ENCODE data around the gene UNK. TPM values are rescaled to one million over a fixed set of nuclear protein-coding genes. Genes with fewer than 3 reads are reported as not detected.
"Not testable (repeated sequence)": the region's sequence is repeated elsewhere in the genome, so short reads cannot be mapped to it uniquely, and the experiment has no call there.

Gene UNK
- total RNA-seq, 2 experiments from 2014 or later: 33.7 to 36.1 TPM

DNA sequence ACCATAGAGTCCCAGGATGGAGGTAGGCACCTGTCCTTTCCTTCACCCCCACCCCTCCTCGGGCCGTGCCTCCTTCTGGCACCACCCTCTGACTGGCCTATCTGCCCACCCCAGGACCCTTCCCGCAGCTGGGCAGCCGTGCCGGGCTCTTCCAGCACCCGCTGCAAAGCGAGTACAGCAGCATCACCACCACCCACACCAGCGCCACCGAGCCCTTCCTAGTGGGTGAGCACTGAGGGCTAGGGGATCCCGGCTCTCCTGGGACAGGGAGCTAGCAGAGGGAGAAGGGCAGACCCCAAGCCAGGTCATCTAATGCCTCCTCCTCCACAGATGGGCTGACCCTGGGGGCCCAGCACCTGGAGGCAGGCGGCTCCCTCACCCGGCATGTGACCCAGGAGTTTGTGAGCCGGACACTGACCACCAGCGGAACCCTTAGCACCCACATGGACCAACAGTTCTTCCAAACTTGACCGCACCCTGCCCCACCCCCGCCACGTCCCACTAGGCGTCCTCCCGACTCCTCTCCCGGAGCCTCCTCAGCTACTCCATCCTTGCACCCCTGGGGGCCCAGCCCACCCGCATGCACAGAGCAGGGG, 27.4 kb upstream of the UNK start:
- ChIA-PET CTCF (no interaction called here), POLR2A (no interaction called here)
- TF ChIP-seq, protein P1, sequence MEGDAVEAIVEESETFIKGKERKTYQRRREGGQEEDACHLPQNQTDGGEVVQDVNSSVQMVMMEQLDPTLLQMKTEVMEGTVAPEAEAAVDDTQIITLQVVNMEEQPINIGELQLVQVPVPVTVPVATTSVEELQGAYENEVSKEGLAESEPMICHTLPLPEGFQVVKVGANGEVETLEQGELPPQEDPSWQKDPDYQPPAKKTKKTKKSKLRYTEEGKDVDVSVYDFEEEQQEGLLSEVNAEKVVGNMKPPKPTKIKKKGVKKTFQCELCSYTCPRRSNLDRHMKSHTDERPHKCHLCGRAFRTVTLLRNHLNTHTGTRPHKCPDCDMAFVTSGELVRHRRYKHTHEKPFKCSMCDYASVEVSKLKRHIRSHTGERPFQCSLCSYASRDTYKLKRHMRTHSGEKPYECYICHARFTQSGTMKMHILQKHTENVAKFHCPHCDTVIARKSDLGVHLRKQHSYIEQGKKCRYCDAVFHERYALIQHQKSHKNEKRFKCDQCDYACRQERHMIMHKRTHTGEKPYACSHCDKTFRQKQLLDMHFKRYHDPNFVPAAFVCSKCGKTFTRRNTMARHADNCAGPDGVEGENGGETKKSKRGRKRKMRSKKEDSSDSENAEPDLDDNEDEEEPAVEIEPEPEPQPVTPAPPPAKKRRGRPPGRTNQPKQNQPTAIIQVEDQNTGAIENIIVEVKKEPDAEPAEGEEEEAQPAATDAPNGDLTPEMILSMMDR (IDR thresholded peaks at IDR 0.05): no peak
- H3K9me3 Mint-ChIP-seq: no peaks in the 10 kb centered on the region
- H3K4me3 ChIP-seq (ENCODE audit: low read length): no peak overlapping the region
- no peak overlapping the region for H3K27ac ChIP-seq (ENCODE audit: low read depth in 1 of 2, low read length in 2 of 2)
- intact Hi-C loops (cut with DNase I, micrococcal nuclease): loop anchor here in 1 of 2 experiments (10.0 kb wide), 1 partner anchor 492 kb away; the partner anchor contains the start of genes GGA3 and MRPS7
- DNase-seq (no peak), ATAC-seq (ENCODE audit: poor library complexity) (no peak)
- no peaks in the 10 kb centered on the region for H3K36me3 Mint-ChIP-seq (ENCODE audit: low read depth)
- peaks cover 3% of the 10 kb centered on the region for H3K36me3 ChIP-seq (ENCODE audit: insufficient read depth, low read length)
- H3K4me1 Mint-ChIP-seq (ENCODE audit: low read depth): peaks cover 6% of the 10 kb centered on the region
- no peaks in the 10 kb centered on the region for H3K27me3 Mint-ChIP-seq
- H3K27ac Mint-ChIP-seq: no peak overlapping the region
- no peaks in the 10 kb centered on the region for H3K9me3 ChIP-seq (ENCODE audit: control insufficient read depth in 1 of 2, insufficient read depth in 1 of 2, low read length in 2 of 2)
- H3K4me3 Mint-ChIP-seq: no peak overlapping the region
- H3K27me3 ChIP-seq (ENCODE audit: control insufficient read depth in 1 of 2, insufficient read depth in 2 of 2, low read length in 2 of 2): no peaks in the 10 kb centered on the region
- H3K4me1 ChIP-seq (ENCODE audit: insufficient read depth, low read length): peaks cover 21% of the 10 kb centered on the region

DNA sequence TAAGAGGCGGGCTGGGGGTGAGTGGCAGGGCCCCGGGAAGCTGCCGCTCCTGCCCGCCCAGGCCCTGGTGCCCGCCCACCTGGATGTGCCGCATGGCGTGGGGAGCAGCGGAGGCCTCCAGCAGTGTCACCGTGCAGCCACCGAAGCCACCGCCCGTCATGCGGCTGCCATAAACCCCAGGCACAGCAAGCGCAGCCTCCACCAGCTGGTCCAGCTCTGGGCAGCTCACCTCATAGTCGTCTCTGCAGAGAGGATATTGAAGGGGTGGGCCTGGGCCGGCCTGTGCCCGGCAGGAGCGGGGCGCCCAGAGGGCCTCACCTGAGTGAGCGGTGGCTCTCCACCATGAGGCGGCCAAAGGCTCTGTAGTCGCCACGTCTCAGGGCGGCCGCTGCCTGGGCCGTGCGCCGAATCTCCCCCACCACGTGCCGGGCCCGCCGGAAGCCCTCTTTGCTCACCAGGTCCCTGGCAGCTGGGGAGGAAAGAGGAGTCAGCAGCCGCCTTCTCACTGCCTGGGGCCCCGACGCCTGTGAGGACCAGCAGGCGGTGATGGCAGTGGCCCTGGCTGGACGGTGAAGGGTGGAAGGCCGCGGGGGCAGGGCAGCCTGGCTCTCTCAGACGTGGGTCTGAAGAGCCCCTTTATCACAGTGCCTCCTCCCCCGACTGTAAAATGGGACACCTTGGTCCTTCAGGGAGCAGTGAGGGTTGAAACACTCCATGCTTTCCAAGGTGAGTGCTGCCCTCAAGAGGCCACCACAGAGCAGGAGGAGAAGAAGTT, 26.3 kb upstream of the UNK start:
- DNase-seq: no peak
- ChIA-PET CTCF (no interaction called here), POLR2A (no interaction called here)
- no peaks in the 10 kb centered on the region for H3K27me3 Mint-ChIP-seq
- TF ChIP-seq, protein P1 (IDR thresholded peaks at IDR 0.05): no peak
- Histone ChIP-seq H3K27ac (ENCODE audit: low read depth in 1 of 2, low read length in 2 of 2) (no peak overlapping the region), H3K4me3 (ENCODE audit: low read length) (no peak overlapping the region), H3K4me1 (ENCODE audit: insufficient read depth, low read length) (peaks cover 19% of the 10 kb centered on the region), H3K36me3 (ENCODE audit: insufficient read depth, low read length) (peaks cover 3% of the 10 kb centered on the region), H3K27me3 (ENCODE audit: control insufficient read depth in 1 of 2, insufficient read depth in 2 of 2, low read length in 2 of 2) (no peaks in the 10 kb centered on the region), H3K9me3 (ENCODE audit: control insufficient read depth in 1 of 2, insufficient read depth in 1 of 2, low read length in 2 of 2) (no peaks in the 10 kb centered on the region)
- no peaks in the 10 kb centered on the region for H3K36me3 Mint-ChIP-seq (ENCODE audit: low read depth)
- H3K4me1 Mint-ChIP-seq (ENCODE audit: low read depth): peaks cover 17% of the 10 kb centered on the region
- no peak for ATAC-seq (ENCODE audit: poor library complexity)
- H3K9me3 Mint-ChIP-seq: no peaks in the 10 kb centered on the region
- no peak overlapping the region for H3K27ac Mint-ChIP-seq
- H3K4me3 Mint-ChIP-seq: no peak overlapping the region
- intact Hi-C loops (cut with DNase I, micrococcal nuclease): loop anchor here in 1 of 2 experiments (10.0 kb wide), 1 partner anchor 494 kb away; the partner anchor contains the start of genes GGA3 and MRPS7

DNA sequence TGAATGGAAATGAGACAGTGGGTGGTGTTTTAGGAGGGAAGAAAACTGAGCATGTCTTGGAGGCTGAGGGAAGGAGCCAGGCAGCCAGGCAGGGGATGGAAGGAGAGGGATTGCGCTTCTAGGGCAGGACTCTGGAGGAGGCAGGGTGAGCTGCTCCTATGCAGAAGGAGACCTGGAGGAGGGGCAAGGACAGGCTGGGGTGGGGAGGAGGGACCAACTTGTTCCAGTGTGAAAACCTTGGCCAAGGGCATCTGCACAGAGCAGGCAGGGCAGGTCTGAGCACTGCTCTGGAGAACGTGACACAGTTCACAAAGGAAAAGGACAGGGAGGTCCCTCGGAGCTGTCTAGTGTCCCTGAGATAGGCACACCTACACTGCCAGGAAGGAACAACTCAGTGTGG, 25.1 kb upstream of the UNK start:
- Mint-ChIP-seq H3K9me3 (no peaks in the 10 kb centered on the region), H3K4me1 (ENCODE audit: low read depth) (peaks cover 21% of the 10 kb centered on the region), H3K4me3 (no peak overlapping the region), H3K27me3 (no peaks in the 10 kb centered on the region), H3K36me3 (ENCODE audit: low read depth) (no peaks in the 10 kb centered on the region), H3K27ac (no peak overlapping the region)
- Histone ChIP-seq H3K27me3 (ENCODE audit: control insufficient read depth in 1 of 2, insufficient read depth in 2 of 2, low read length in 2 of 2) (no peaks in the 10 kb centered on the region), H3K4me3 (ENCODE audit: low read length) (no peak overlapping the region), H3K36me3 (ENCODE audit: insufficient read depth, low read length) (peaks cover 3% of the 10 kb centered on the region), H3K9me3 (ENCODE audit: control insufficient read depth in 1 of 2, insufficient read depth in 1 of 2, low read length in 2 of 2) (no peaks in the 10 kb centered on the region), H3K4me1 (ENCODE audit: insufficient read depth, low read length) (peaks cover 21% of the 10 kb centered on the region), H3K27ac (ENCODE audit: low read depth in 1 of 2, low read length in 2 of 2) (no peak overlapping the region)
- TF ChIP-seq, protein P1 (IDR thresholded peaks at IDR 0.05): no peak
- ATAC-seq (ENCODE audit: poor library complexity): no peak
- intact Hi-C loops (cut with DNase I, micrococcal nuclease): loop anchor here in 1 of 2 experiments (10.0 kb wide), 1 partner anchor 495 kb away; the partner anchor contains the start of genes GGA3 and MRPS7
- DNase-seq: no peak
- POLR2A ChIA-PET: interaction anchor here (8.0 kb wide), 1 partner anchor 17 kb away, joined by 246 read pairs; a partner anchor contains a TSS
- CTCF ChIA-PET: no interaction called here

DNA sequence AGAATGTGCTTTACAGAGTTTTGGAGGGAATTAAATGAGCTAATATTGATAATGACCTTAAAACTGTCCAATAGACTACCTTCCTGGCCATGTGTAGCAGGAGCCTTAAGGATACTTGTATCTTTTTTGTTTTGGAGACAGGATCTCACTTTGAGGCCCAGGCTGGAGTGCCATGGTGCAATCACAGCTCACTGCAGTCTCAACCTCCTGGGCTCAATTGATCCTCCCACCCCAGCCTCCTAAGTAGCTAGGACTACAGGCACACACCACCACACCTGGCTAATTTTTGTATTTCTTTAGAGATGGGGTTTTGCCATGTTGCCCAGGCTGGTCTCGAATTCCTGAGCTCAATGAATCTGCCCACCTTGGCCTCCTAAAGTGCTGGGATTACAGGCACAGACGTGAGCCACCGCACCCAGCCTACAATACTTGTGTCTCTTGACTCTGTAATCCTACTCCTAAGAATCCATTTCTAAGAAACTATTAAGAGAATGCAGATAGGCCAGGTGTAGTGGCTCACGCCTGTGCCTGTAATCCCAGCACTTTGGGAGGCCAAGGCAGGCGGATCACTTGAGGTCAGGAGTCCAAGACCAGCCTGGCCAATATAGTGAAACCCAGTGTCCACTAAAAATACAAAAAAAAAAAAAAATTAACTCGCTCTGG, 24.5 kb upstream of the UNK start:
- H3K27me3 ChIP-seq (ENCODE audit: control insufficient read depth in 1 of 2, insufficient read depth in 2 of 2, low read length in 2 of 2); H3K27ac Mint-ChIP-seq; H3K9me3 Mint-ChIP-seq; H3K4me3 ChIP-seq (ENCODE audit: low read length); ATAC-seq (ENCODE audit: poor library complexity); CTCF ChIA-PET; H3K9me3 ChIP-seq (ENCODE audit: control insufficient read depth in 1 of 2, insufficient read depth in 1 of 2, low read length in 2 of 2); H3K36me3 Mint-ChIP-seq (ENCODE audit: low read depth); DNase-seq; H3K36me3 ChIP-seq (ENCODE audit: insufficient read depth, low read length); H3K27me3 Mint-ChIP-seq; H3K4me3 Mint-ChIP-seq; H3K27ac ChIP-seq (ENCODE audit: low read depth in 1 of 2, low read length in 2 of 2): not testable (repeated sequence)
- POLR2A ChIA-PET: interaction anchor here (8.0 kb wide), 1 partner anchor 16 kb away, joined by 246 read pairs; a partner anchor contains a TSS
- intact Hi-C loops (cut with DNase I, micrococcal nuclease): loop anchor here in 1 of 2 experiments (5.0 to 10.0 kb wide), 3 partner anchors 142 to 495 kb away; partner anchors contain the start of genes GGA3, MRPL38 and MRPS7
- peaks cover 16% of the 10 kb centered on the region for H3K4me1 Mint-ChIP-seq (ENCODE audit: low read depth)
- H3K4me1 ChIP-seq (ENCODE audit: insufficient read depth, low read length): peaks cover 21% of the 10 kb centered on the region

Measured in CD4-positive, alpha-beta T cell (primary cell).